ENCODE data around the gene KLHL34. TPM values are rescaled to one million over a fixed set of nuclear protein-coding genes. Genes with fewer than 3 reads are reported as not detected.

The KLHL34 gene
- total RNA-seq, 4 donors from 2014 or later = 0.10 to 0.81 (median 0.32) TPM; not detected in 1

GRCh38 chrX:21656587-21657317, 1.4 kb downstream of the KLHL34 start:
- WGBS = 65% methylated on average over 12 of the region's 61 CpGs

GRCh38 chrX:21655901-21656586, 2.1 kb downstream of the KLHL34 start:
- WGBS = 65% methylated on average over 17 of the region's 76 CpGs
- H3K4me3 ChIP-seq = no peak overlapping the region
- no peak for TF ChIP-seq POLR2AphosphoS5 (IDR thresholded peaks at IDR 0.05)
- H3K36me3 ChIP-seq = no peaks in the 10 kb centered on the region
- no peak for DNase-seq (ENCODE audit: low spot score in 2 of 2)
- H3K27me3 ChIP-seq = peaks cover 17% of the 10 kb centered on the region
- H3K27ac ChIP-seq = no peak overlapping the region
- no peaks in the 10 kb centered on the region for H3K4me1 ChIP-seq
- no peaks in the 10 kb centered on the region for H3K9me3 ChIP-seq

More at GRCh38 chrX:21656587-21657317, 1.4 kb downstream of the KLHL34 start:
- no peaks in the 10 kb centered on the region for H3K36me3 ChIP-seq
- no peak for TF ChIP-seq POLR2AphosphoS5 (IDR thresholded peaks at IDR 0.05)
- TF ChIP-seq EP300 (IDR thresholded peaks at IDR 0.05) = no peak
- TF ChIP-seq POLR2A (IDR thresholded peaks at IDR 0.05) = no peak
- TF ChIP-seq CTCF (IDR thresholded peaks at IDR 0.05) = no peak
- peaks cover 17% of the 10 kb centered on the region for H3K27me3 ChIP-seq
- DNase-seq (ENCODE audit: low spot score in 2 of 2) = no peak
- no peak overlapping the region for H3K27ac ChIP-seq
- H3K4me1 ChIP-seq = no peaks in the 10 kb centered on the region
- no peak overlapping the region for H3K4me3 ChIP-seq
- no peaks in the 10 kb centered on the region for H3K9me3 ChIP-seq

DNA sequence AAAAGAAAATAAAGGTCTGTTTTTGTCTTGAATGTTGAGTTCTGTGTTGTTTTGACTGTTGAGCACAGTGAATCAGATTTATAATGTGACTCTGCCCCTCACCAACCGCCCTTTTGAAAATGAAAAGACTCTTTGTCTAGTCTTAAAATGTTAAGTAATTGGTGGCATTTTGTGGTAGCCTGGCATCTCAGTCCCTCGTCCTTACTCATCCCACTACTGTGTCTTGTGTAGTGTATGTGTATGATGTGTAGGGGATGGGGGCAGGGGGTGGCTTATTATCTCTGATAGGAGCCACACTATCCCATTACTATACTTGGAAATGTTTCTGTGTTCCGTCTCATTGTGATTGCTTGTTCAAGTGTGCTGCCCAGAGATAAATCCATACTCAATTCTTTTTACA, 12.2 kb downstream of the KLHL34 start:
- no peak for DNase-seq (ENCODE audit: low spot score in 2 of 2)
- Histone ChIP-seq H3K36me3 (no peaks in the 10 kb centered on the region), H3K27me3 (no peaks in the 10 kb centered on the region), H3K4me3 (no peak overlapping the region), H3K4me1 (no peaks in the 10 kb centered on the region), H3K27ac (no peak overlapping the region), H3K9me3 (no peaks in the 10 kb centered on the region)
- TF ChIP-seq CTCF (IDR thresholded peaks at IDR 0.05) = no peak
- TF ChIP-seq POLR2A (IDR thresholded peaks at IDR 0.05) = no peak
- no peak for TF ChIP-seq EP300 (IDR thresholded peaks at IDR 0.05)
- TF ChIP-seq POLR2AphosphoS5 (IDR thresholded peaks at IDR 0.05) = no peak
- WGBS = 56% methylated on average over 3 of the region's 3 CpGs

DNA sequence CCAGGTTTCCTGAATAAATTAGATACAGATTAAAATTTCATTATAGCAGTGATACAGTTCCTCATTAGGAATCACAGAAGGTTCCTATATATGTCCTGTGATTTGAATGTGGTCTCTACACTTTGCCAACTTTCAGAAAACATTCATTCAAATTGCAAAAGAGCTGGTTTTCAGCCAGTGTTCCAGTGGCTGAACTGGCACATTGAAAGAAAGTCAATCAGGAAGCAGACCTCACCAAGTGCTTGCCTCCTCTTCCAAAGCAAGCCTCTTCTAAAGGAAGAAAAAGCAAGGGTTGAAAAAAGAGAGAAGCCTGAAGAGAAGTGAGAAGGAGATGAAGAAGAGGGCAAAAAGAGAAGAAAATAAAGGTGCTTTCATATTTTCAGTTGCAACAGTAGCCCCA, 12.7 kb downstream of the KLHL34 start:
- no peak overlapping the region for H3K4me3 ChIP-seq
- no peak for TF ChIP-seq POLR2A (IDR thresholded peaks at IDR 0.05)
- H3K9me3 ChIP-seq = no peaks in the 10 kb centered on the region
- H3K27me3 ChIP-seq = no peaks in the 10 kb centered on the region
- DNase-seq (ENCODE audit: low spot score in 2 of 2) = no peak
- H3K27ac ChIP-seq = no peak overlapping the region
- no peaks in the 10 kb centered on the region for H3K36me3 ChIP-seq
- no peaks in the 10 kb centered on the region for H3K4me1 ChIP-seq

DNA sequence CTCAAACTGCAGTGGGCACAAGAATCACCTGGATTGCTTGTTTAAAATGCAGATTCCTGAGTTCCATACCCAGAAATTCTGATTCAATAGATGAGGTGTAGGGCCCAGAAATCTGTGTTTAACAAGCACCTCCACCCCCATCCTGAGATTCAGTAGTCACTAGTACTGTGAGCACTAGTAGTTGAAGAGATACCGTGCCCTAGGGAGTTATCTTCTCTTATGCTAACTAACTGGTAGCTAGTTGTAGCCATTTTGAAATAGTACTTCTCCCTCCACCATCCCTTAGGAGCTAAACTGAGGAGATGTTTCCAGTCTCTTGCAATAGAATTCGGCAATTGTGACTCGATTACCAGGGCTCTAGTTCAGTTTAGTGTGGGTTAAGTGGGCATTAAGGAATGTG, 18.4 kb downstream of the KLHL34 start:
- H3K4me1 ChIP-seq = no peaks in the 10 kb centered on the region
- no peak for TF ChIP-seq CTCF (IDR thresholded peaks at IDR 0.05)
- no peak for TF ChIP-seq EP300 (IDR thresholded peaks at IDR 0.05)
- TF ChIP-seq POLR2A (IDR thresholded peaks at IDR 0.05) = no peak
- no peak for TF ChIP-seq POLR2AphosphoS5 (IDR thresholded peaks at IDR 0.05)
- H3K27me3 ChIP-seq = no peaks in the 10 kb centered on the region
- 81% methylated on average over 3 of the region's 3 CpGs for WGBS
- no peaks in the 10 kb centered on the region for H3K9me3 ChIP-seq
- H3K27ac ChIP-seq = no peak overlapping the region
- no peaks in the 10 kb centered on the region for H3K36me3 ChIP-seq
- H3K4me3 ChIP-seq = no peak overlapping the region
- no peak for DNase-seq (ENCODE audit: low spot score in 2 of 2)

GRCh38 chrX:21638311-21638710, 19.8 kb downstream of the KLHL34 start:
- H3K4me3 ChIP-seq = no peak overlapping the region
- H3K9me3 ChIP-seq = no peaks in the 10 kb centered on the region
- WGBS = 85% methylated on average over 2 of the region's 2 CpGs
- no peaks in the 10 kb centered on the region for H3K36me3 ChIP-seq
- H3K4me1 ChIP-seq = no peaks in the 10 kb centered on the region
- no peaks in the 10 kb centered on the region for H3K27me3 ChIP-seq
- H3K27ac ChIP-seq = no peak overlapping the region
- TF ChIP-seq POLR2AphosphoS5 (IDR thresholded peaks at IDR 0.05) (no peak), POLR2A (IDR thresholded peaks at IDR 0.05) (no peak), CTCF (IDR thresholded peaks at IDR 0.05) (no peak), EP300 (IDR thresholded peaks at IDR 0.05) (no peak)
- DNase-seq (ENCODE audit: low spot score in 2 of 2) = no peak
